GM12878 (cell line): Measurements from ENCODE around the gene RAMACL. TPM values are rescaled to one million over a fixed set of nuclear protein-coding genes. Genes with fewer than 3 reads are reported as not detected.

ENCODE experiments used
- ATAC-seq: fragments of 200-7000 bp; cut with Tn5 transposase; 3 replicates; pipeline ENCODE4 v1.9.1; 2020; ENCODE audit warnings: mild to moderate bottlenecking, moderate library complexity
- BruUV-seq: library from RNA; stranded (reverse); fragments of 400-500 nt; replicated peaks from 2 replicates; lab custom pipeline; 2021; lab: Mats Ljungman, UMichigan
- CTCF ChIA-PET: fragments of 300-600 bp; sonication (Branson Sonifier 250); formaldehyde crosslinking; extraction: SDS; loops from one replicate; lab custom pipeline; 2021; ENCODE audit warnings: inconsistent platforms; lab: Yijun Ruan, JAX
- POLR2A ChIA-PET: fragments of 350-600 bp; formaldehyde crosslinking; extraction: SDS; loops from one replicate; lab custom pipeline; 2021; ENCODE audit warnings: inconsistent platforms; lab: Charles Lee
- RAD21 ChIA-PET: fragments of 300-600 bp; sonication (Branson Sonifier 250); formaldehyde crosslinking; loops from one replicate; lab custom pipeline; 2023; ENCODE audit warnings: antibody characterized with exemption; ENCODE audit not compliant: unreplicated experiment; lab: Charles Lee
- SMC1A ChIA-PET: fragments of 300-600 bp; sonication (Branson Sonifier 250); formaldehyde crosslinking; loops from one replicate; lab custom pipeline; 2023; ENCODE audit not compliant: unreplicated experiment, uncharacterized antibody; lab: Charles Lee
- DNase-seq: peaks from one replicate; pipeline ENCODE4 v3.0.0-alpha.2; 2011; ENCODE audit warnings: low read depth, low spot score
- FAIRE-seq: peaks from 3 replicates; lab custom pipeline; 2011; peaks lifted over from hg19 to GRCh38; lab: Jason Lieb, UNC
- H2AFZ ChIP-seq: 2 replicates; pipeline ENCODE4 v1.6.0; 2011; ENCODE audit warnings: low read depth, low read length, control low read depth; ENCODE audit not compliant: control insufficient read depth
- H3K27ac ChIP-seq: 2 replicates; pipeline ENCODE4 v1.5.1; 2011; ENCODE audit warnings: control low read depth; ENCODE audit not compliant: control insufficient read depth, insufficient read depth
- H3K27me3 ChIP-seq, 2 experiments: replicated peaks in 1 of 2; 2 replicates each; pipeline versions ENCODE4 v1.6.0 to v1.6.1; 2011; ENCODE audit warnings: low read length in 1 of 2; ENCODE audit not compliant: control insufficient read depth in 2 of 2, insufficient read depth in 2 of 2
- H3K36me3 ChIP-seq, 2 experiments: 2 replicates each; pipeline ENCODE4 v1.5.1; 2011; ENCODE audit warnings: low read length in 1 of 2; ENCODE audit not compliant: control insufficient read depth in 2 of 2, insufficient read depth in 2 of 2
- H3K4me1 ChIP-seq: 2 replicates; pipeline ENCODE4 v1.6.1; 2011; ENCODE audit warnings: mild to moderate bottlenecking, low read length, moderate library complexity, mixed read lengths; ENCODE audit not compliant: control insufficient read depth, insufficient read depth
- H3K4me2 ChIP-seq: 2 replicates; pipeline ENCODE4 v1.6.0; 2011; ENCODE audit warnings: control low read depth; ENCODE audit not compliant: control insufficient read depth, insufficient read depth
- H3K4me3 ChIP-seq: fragments of 200-600 bp; sonication (generic); 2 replicates; pipeline ENCODE4 v1.5.1; 2016
- H3K79me2 ChIP-seq: 2 replicates; pipeline ENCODE4 v1.6.0; 2011; ENCODE audit warnings: low read length; ENCODE audit not compliant: control insufficient read depth, insufficient read depth
- H3K9ac ChIP-seq: 2 replicates; pipeline ENCODE4 v1.8.0; 2011; ENCODE audit warnings: low read length, control low read depth, mixed read lengths; ENCODE audit not compliant: control insufficient read depth, insufficient read depth
- H3K9me3 ChIP-seq: replicated peaks from 3 replicates; pipeline ENCODE4 v1.5.1; 2011; ENCODE audit warnings: mild to moderate bottlenecking, low read length; ENCODE audit not compliant: control insufficient read depth, insufficient read depth
- H4K20me1 ChIP-seq: 2 replicates; pipeline ENCODE4 v1.6.0; 2011; ENCODE audit not compliant: control insufficient read depth, insufficient read depth
- BACH1 ChIP-seq: fragments of 450-650 bp; IDR thresholded peaks from 2 replicates; pipeline ENCODE4 v1.6.1; 2017; ENCODE audit warnings: mild to moderate bottlenecking, borderline replicate concordance
- EP300 ChIP-seq, 2 experiments: fragments of 150-350 bp in 1 of 2; IDR thresholded peaks; 2 replicates each; pipeline ENCODE4 v1.6.1; 2011 to 2012; ENCODE audit warnings: low read depth in 2 of 2, low read length in 2 of 2, borderline replicate concordance in 1 of 2, improper control_type of control experiment in 1 of 2, inconsistent platforms in 1 of 2; ENCODE audit not compliant: control insufficient read depth in 1 of 2
- MTA3 ChIP-seq: IDR thresholded peaks from 2 replicates; pipeline ENCODE4 v1.6.1; 2012; ENCODE audit warnings: low read length, inconsistent platforms, borderline replicate concordance
- MYC ChIP-seq: IDR thresholded peaks from 2 replicates; pipeline ENCODE4 v1.6.1; 2011; ENCODE audit warnings: mild to moderate bottlenecking, low read length, moderate library complexity, inconsistent platforms; ENCODE audit not compliant: insufficient read depth, insufficient replicate concordance, insufficient read length, severe bottlenecking
- NFYA ChIP-seq: IDR thresholded peaks from 2 replicates; pipeline ENCODE4 v1.6.1; 2011; ENCODE audit warnings: low read depth, mild to moderate bottlenecking, low read length, improper control_type of control experiment, borderline replicate concordance
- PML ChIP-seq: IDR thresholded peaks from 2 replicates; pipeline ENCODE4 v1.6.1; 2012; ENCODE audit warnings: low read length, inconsistent platforms
- RB1 ChIP-seq: fragments of 450-650 bp; formaldehyde crosslinking; IDR thresholded peaks from 2 replicates; pipeline ENCODE4 v1.6.1; 2017; ENCODE audit warnings: mild to moderate bottlenecking, borderline replicate concordance
- SMARCA5 ChIP-seq: fragments of 450-650 bp; IDR thresholded peaks from 2 replicates; pipeline ENCODE4 v1.6.1; 2017; ENCODE audit warnings: mild to moderate bottlenecking
- TAF1 ChIP-seq: IDR thresholded peaks from 2 replicates; pipeline ENCODE4 v1.6.1; 2011; ENCODE audit warnings: mild to moderate bottlenecking, low read depth, low read length, borderline replicate concordance
- ZBTB33 ChIP-seq: fragments of 450-650 bp; IDR thresholded peaks from 2 replicates; pipeline ENCODE4 v1.6.1; 2017; ENCODE audit warnings: mild to moderate bottlenecking
- ZNF274 ChIP-seq: IDR thresholded peaks from one replicate; pipeline ENCODE4 v1.8.0; 2011; ENCODE audit not compliant: insufficient read length, insufficient read depth
- ZNF592 ChIP-seq: fragments of 450-650 bp; IDR thresholded peaks from 2 replicates; pipeline ENCODE4 v1.6.1; 2017; ENCODE audit warnings: mild to moderate bottlenecking, moderate library complexity
- ZSCAN29 ChIP-seq: fragments of 450-650 bp; IDR thresholded peaks from 2 replicates; pipeline ENCODE4 v1.6.1; 2017; ENCODE audit warnings: mild to moderate bottlenecking, moderate library complexity
- WGBS: methylation state at CpG from one replicate; pipeline ENCODE4 v1.1.6; 2016; ENCODE audit warnings: low lambda C conversion rate; ENCODE audit not compliant: insufficient replicate concordance, insufficient coverage; ENCODE audit errors: missing lambda C conversion rate; 5-methylcytosine and 5-hydroxymethylcytosine counted together
- in situ Hi-C: fragments of 300-500 bp; cut with MboI; formaldehyde crosslinking; loops from 9 replicates; pipeline ENCODE4 v1.14.3; 2018; ENCODE audit warnings: mixed read lengths
- intact Hi-C: fragments of 100-400 bp; cut with micrococcal nuclease; formaldehyde crosslinking; loops from one replicate; pipeline ENCODE4 v1.14.2; 2022; ENCODE audit not compliant: unreplicated experiment
- polyA plus RNA-seq, 11 experiments: library from polyadenylated mRNA; depleted of rRNA in 4 of 11; unstranded in 6 of 11; stranded (reverse) in 5 of 11; fragments of >200 nt; fragmentation: Nextera tagmentation in 4 of 11; fragmentation: Illumina TruSeq in 1 of 11; extraction: Ambion mirVana in 4 of 11; extraction: Trizol in 1 of 11; gene quantifications; 1 replicate in 1 of 11; 2 replicates in 10 of 11; pipeline versions ENCODE4 v1.2.1 to v1.2.3, GENCODE V29; 2011 to 2016; ENCODE audit warnings: inconsistent platforms in 2 of 11, missing spikeins in 2 of 11, low read depth in 1 of 11
- total RNA-seq, 4 experiments: library from RNA; depleted of rRNA in 3 of 4; stranded (reverse); fragments of >200 nt in 3 of 4; fragmentation: Illumina TruSeq in 1 of 4; extraction: Trizol in 1 of 4; gene quantifications; 2 replicates each; pipeline versions ENCODE4 v1.2.1 to v1.2.3, GENCODE V29; 2013 to 2021

The RAMACL gene
- total and polyA plus RNA-seq, 10 of the 15 experiments (the other 5 are each of a cell fraction or from before 2014, with no cell fraction given): 0.09 to 1.3 (median 0.31) TPM; not detected in 1

- Histone ChIP-seq H3K4me3 (no peak overlapping the region), H3K9me3 (no peaks in the 10 kb centered on the region), H2AFZ (no peak overlapping the region), H3K4me1 (no peaks in the 10 kb centered on the region), H4K20me1 (no peaks in the 10 kb centered on the region; the same call in 1 of the 2 replicates), H3K9ac (no peak overlapping the region), H3K79me2 (no peaks in the 10 kb centered on the region; the same call in 1 of the 2 replicates), H3K27me3 (peaks cover 0 to 2% of the 10 kb centered on the region in 2 experiments; a peak in 2 of 4 replicates), H3K36me3 (no peaks in the 10 kb centered on the region), H3K4me2 (no peak overlapping the region), H3K27ac (no peak overlapping the region)
- intact Hi-C loops: no loop called here
- no TSS peak for BruUV-seq
- POLR2A ChIA-PET: no interaction called here
- FAIRE-seq: no peak
- CTCF ChIA-PET: no interaction called here
- SMC1A ChIA-PET: interaction anchor here (1.4 kb wide), 1 partner anchor 8 kb away, joined by 4 read pairs; no protein-coding TSS in a partner anchor
- 57% methylated on average over 6 of the region's 6 CpGs for WGBS
- in situ Hi-C loops: no loop called here
- no peak for TF ChIP-seq RB1
- TF ChIP-seq BACH1: no peak
- TF ChIP-seq EP300 (IDR thresholded peaks at IDR 0.05; ENCODE audit: borderline replicate concordance in 1 of 2, control insufficient read depth in 1 of 2, low read depth in 2 of 2, low read length in 2 of 2): no peak
- TF ChIP-seq MTA3: no peak
- no peak for TF ChIP-seq PML
- no peak for TF ChIP-seq NFYA
- TF ChIP-seq ZNF274: no peak
- TF ChIP-seq ZNF592: no peak
- no peak for TF ChIP-seq TAF1
- no peak for TF ChIP-seq ZBTB33
- TF ChIP-seq MYC: no peak
- no peak for TF ChIP-seq SMARCA5
- no peak for TF ChIP-seq ZSCAN29
- DNase-seq: no peak
- ATAC-seq: no peak
- RAD21 ChIA-PET: no interaction called here
Observed at GRCh38 chr6:166621114-166621540, 34.6 kb upstream of the RAMACL start.
